Right kidney (tissue), 9 donors: ENCODE measurements around the gene CCND3.

Experiments
- DNase-seq: peaks from one replicate; pipeline ENCODE4 v3.0.0-alpha.2; 2016
- long read RNA-seq, 8 donors: transcript quantifications; one replicate each; lab custom pipeline, GENCODE V29; 2026

CCND3 gene
- long read RNA-seq, donor 1, transcript CCND3-203 (5 exons, 2,085 nt): major isoform, 12 of 16 reads
- long read RNA-seq, donor 1, partial matches to known transcripts: 0 of 16 reads
- long read RNA-seq, donor 1, other reads (novel, unspliced or antisense): 0 of 16 reads
- long read RNA-seq, donor 2, transcript CCND3-203 (5 exons, 2,085 nt): major isoform, 11 of 14 reads
- long read RNA-seq, donor 2, partial matches to known transcripts: 0 of 14 reads
- long read RNA-seq, donor 2, other reads (novel, unspliced or antisense): 0 of 14 reads
- long read RNA-seq, donor 3, transcript CCND3-203 (5 exons, 2,085 nt): major isoform, 7 of 8 reads
- long read RNA-seq, donor 3, partial matches to known transcripts: 0 of 8 reads
- long read RNA-seq, donor 3, other reads (novel, unspliced or antisense): 0 of 8 reads
- long read RNA-seq, donor 4, transcript CCND3-203 (5 exons, 2,085 nt): major isoform, 13 of 15 reads
- long read RNA-seq, donor 4, partial matches to known transcripts: 0 of 15 reads
- long read RNA-seq, donor 4, other reads (novel, unspliced or antisense): 0 of 15 reads
- long read RNA-seq, donor 5, transcript CCND3-203 (5 exons, 2,085 nt): major isoform, 8 of 10 reads
- long read RNA-seq, donor 5, partial matches to known transcripts: 0 of 10 reads
- long read RNA-seq, donor 5, other reads (novel, unspliced or antisense): 0 of 10 reads
- long read RNA-seq, donor 6, transcript CCND3-203 (5 exons, 2,085 nt): major isoform, 11 of 19 reads
- long read RNA-seq, donor 6, partial matches to known transcripts: 6 of 19 reads
- long read RNA-seq, donor 6, other reads (novel, unspliced or antisense): 0 of 19 reads
- long read RNA-seq, donor 7, transcript CCND3-203 (5 exons, 2,085 nt): major isoform, 26 of 35 reads
- long read RNA-seq, donor 7, partial matches to known transcripts: 6 of 35 reads
- long read RNA-seq, donor 7, other reads (novel, unspliced or antisense): 0 of 35 reads
- long read RNA-seq, donor 8, transcript CCND3-203 (5 exons, 2,085 nt): major isoform, 11 of 44 reads
- long read RNA-seq, donor 8, partial matches to known transcripts: 29 of 44 reads
- long read RNA-seq, donor 8, other reads (novel, unspliced or antisense): 0 of 44 reads

- DNase-seq: peak; percentile 86
Observed at GRCh38 chr6:41941280-41942066, at the start of gene CCND3. CCND3 (minus strand) TSS chr6:41941808; CDS start chr6:41941649, 159 bp downstream.

GRCh38 chr6:41986339-41986738 lies 44.7 kb upstream of the CCND3 start:
- no peak for DNase-seq

GRCh38 chr6:41984623-41985022 lies 43.0 kb upstream of the CCND3 start:
- DNase-seq: no peak

- DNase-seq: no peak
Observed at GRCh38 chr6:41976794-41977484, 35.3 kb upstream of the CCND3 start.

GRCh38 chr6:41975276-41975675 lies 33.7 kb upstream of the CCND3 start:
- DNase-seq: no peak

- no peak for DNase-seq
Observed at GRCh38 chr6:41974281-41974825, 32.7 kb upstream of the CCND3 start.

GRCh38 chr6:41972826-41973225 lies 31.2 kb upstream of the CCND3 start:
- DNase-seq: no peak

- DNase-seq: no peak
Observed at GRCh38 chr6:41970436-41970846, 28.8 kb upstream of the CCND3 start.

GRCh38 chr6:41967312-41968287 lies 26.0 kb upstream of the CCND3 start:
- no peak for DNase-seq

- DNase-seq: no peak
Observed at GRCh38 chr6:41966961-41967311, 25.3 kb upstream of the CCND3 start.

GRCh38 chr6:41966214-41966920 lies 24.8 kb upstream of the CCND3 start:
- no peak for DNase-seq

GRCh38 chr6:41965429-41966213 lies 24.0 kb upstream of the CCND3 start:
- DNase-seq: no peak

GRCh38 chr6:41964201-41964887 lies 22.7 kb upstream of the CCND3 start:
- no peak for DNase-seq

- no peak for DNase-seq
Observed at GRCh38 chr6:41963371-41963770, 21.8 kb upstream of the CCND3 start.

GRCh38 chr6:41960028-41960427 lies 18.4 kb upstream of the CCND3 start:
- no peak for DNase-seq

GRCh38 chr6:41958022-41958856 lies 16.6 kb upstream of the CCND3 start:
- no peak for DNase-seq

- no peak for DNase-seq
Observed at GRCh38 chr6:41957117-41957516, 15.5 kb upstream of the CCND3 start.
